ENCODE measurements around the gene BMERB1.

The BMERB1 gene

GRCh38 chr16:15507959-15508627 lies 73.7 kb downstream of the BMERB1 start:
- TF ChIP-seq GATA2 (IDR thresholded peaks at IDR 0.05; ENCODE audit: low read depth, low read length) (no peak), GATA3 (IDR thresholded peaks at IDR 0.05; ENCODE audit: low read depth, low read length) (no peak)

- TF ChIP-seq GATA2 (IDR thresholded peaks at IDR 0.05; ENCODE audit: low read depth, low read length) (no peak), GATA3 (IDR thresholded peaks at IDR 0.05; ENCODE audit: low read depth, low read length) (no peak)
These were observed 74.7 kb downstream of the BMERB1 start for GRCh38 chr16:15509051-15509592.

GRCh38 chr16:15509593-15510535 lies 75.5 kb downstream of the BMERB1 start:
- TF ChIP-seq GATA3 (IDR thresholded peaks at IDR 0.05; ENCODE audit: low read depth, low read length) (no peak), GATA2 (IDR thresholded peaks at IDR 0.05; ENCODE audit: low read depth, low read length) (no peak)

GRCh38 chr16:15510992-15511391 lies 76.6 kb downstream of the BMERB1 start:
- no peak for TF ChIP-seq GATA3 (IDR thresholded peaks at IDR 0.05; ENCODE audit: low read depth, low read length)
- no peak for TF ChIP-seq GATA2 (IDR thresholded peaks at IDR 0.05; ENCODE audit: low read depth, low read length)

- TF ChIP-seq GATA3 (IDR thresholded peaks at IDR 0.05; ENCODE audit: low read depth, low read length) = no peak
These were observed 77.5 kb downstream of the BMERB1 start for GRCh38 chr16:15511759-15512487.

GRCh38 chr16:15513156-15513555 lies 78.8 kb downstream of the BMERB1 start:
- no peak for TF ChIP-seq GATA3 (IDR thresholded peaks at IDR 0.05; ENCODE audit: low read depth, low read length)

GRCh38 chr16:15515992-15516391 lies 81.6 kb downstream of the BMERB1 start:
- no peak for TF ChIP-seq GATA3 (IDR thresholded peaks at IDR 0.05; ENCODE audit: low read depth, low read length)
- no peak for TF ChIP-seq GATA2 (IDR thresholded peaks at IDR 0.05; ENCODE audit: low read depth, low read length)

- TF ChIP-seq GATA3 (IDR thresholded peaks at IDR 0.05; ENCODE audit: low read depth, low read length) (no peak), GATA2 (IDR thresholded peaks at IDR 0.05; ENCODE audit: low read depth, low read length) (no peak)
These were observed 82.2 kb downstream of the BMERB1 start for GRCh38 chr16:15516609-15517008.

- TF ChIP-seq GATA2 (IDR thresholded peaks at IDR 0.05; ENCODE audit: low read depth, low read length) = no peak
- no peak for TF ChIP-seq GATA3 (IDR thresholded peaks at IDR 0.05; ENCODE audit: low read depth, low read length)
These were observed 83.5 kb downstream of the BMERB1 start for GRCh38 chr16:15517743-15518377.

GRCh38 chr16:15518381-15519351 lies 84.3 kb downstream of the BMERB1 start:
- no peak for TF ChIP-seq GATA3 (IDR thresholded peaks at IDR 0.05; ENCODE audit: low read depth, low read length)
- no peak for TF ChIP-seq GATA2 (IDR thresholded peaks at IDR 0.05; ENCODE audit: low read depth, low read length)

GRCh38 chr16:15519790-15520189 lies 85.4 kb downstream of the BMERB1 start:
- TF ChIP-seq GATA3 (IDR thresholded peaks at IDR 0.05; ENCODE audit: low read depth, low read length) (no peak), GATA2 (IDR thresholded peaks at IDR 0.05; ENCODE audit: low read depth, low read length) (no peak)

GRCh38 chr16:15521390-15521757 lies 87.0 kb downstream of the BMERB1 start:
- TF ChIP-seq GATA3 (IDR thresholded peaks at IDR 0.05; ENCODE audit: low read depth, low read length) (no peak), GATA2 (IDR thresholded peaks at IDR 0.05; ENCODE audit: low read depth, low read length) (no peak)

Data from SH-SY5Y (cell line).